Mesenchymal stem cell (in vitro differentiated cells and primary cell): ENCODE results near the gene PZP.
"Not testable (repeated sequence)": the region's sequence is repeated elsewhere in the genome, so short reads cannot be mapped to it uniquely, and the experiment has no call there.

ENCODE experiments used
- DNase-seq: peaks from one replicate; pipeline ENCODE4 v3.0.0-alpha.2; 2013
- H2AFZ ChIP-seq: one replicate; pipeline ENCODE4 v1.6.1; 2013; ENCODE audit warnings: low read depth, mild to moderate bottlenecking, control low read depth, inconsistent platforms, low read length, moderate library complexity
- H2AK5ac ChIP-seq: 2 replicates; pipeline ENCODE4 v1.6.1; 2013; ENCODE audit warnings: low read length, moderate library complexity, mild to moderate bottlenecking, inconsistent platforms; ENCODE audit not compliant: severe bottlenecking
- H2BK120ac ChIP-seq: one replicate; pipeline ENCODE4 v1.6.1; 2013; ENCODE audit warnings: low read depth, mild to moderate bottlenecking, inconsistent platforms, low read length, moderate library complexity
- H2BK12ac ChIP-seq, 2 experiments: one replicate each; pipeline ENCODE4 v1.6.1; 2013; ENCODE audit warnings: inconsistent platforms in 2 of 2, low read length in 2 of 2, mild to moderate bottlenecking in 2 of 2, moderate library complexity in 2 of 2, control low read depth in 1 of 2
- H2BK15ac ChIP-seq: one replicate; pipeline ENCODE4 v1.6.1; 2013; ENCODE audit warnings: mild to moderate bottlenecking, low read depth, inconsistent platforms; ENCODE audit not compliant: poor library complexity, severe bottlenecking
- H2BK5ac ChIP-seq: 2 replicates; pipeline ENCODE4 v1.6.1; 2013; ENCODE audit warnings: low read depth, mild to moderate bottlenecking, low read length, control low read depth, inconsistent platforms; ENCODE audit not compliant: poor library complexity, severe bottlenecking
- H3K14ac ChIP-seq, 2 experiments: one replicate each; pipeline ENCODE4 v1.6.1; 2013; ENCODE audit warnings: inconsistent platforms in 2 of 2, low read length in 2 of 2, control low read depth in 1 of 2, mild to moderate bottlenecking in 1 of 2, moderate library complexity in 1 of 2
- H3K18ac ChIP-seq, 2 experiments: one replicate each; pipeline ENCODE4 v1.6.1; 2013; ENCODE audit warnings: inconsistent platforms in 2 of 2, low read length in 2 of 2, control low read depth in 1 of 2, low read depth in 1 of 2, mild to moderate bottlenecking in 1 of 2
- H3K23ac ChIP-seq, 2 experiments: one replicate each; pipeline ENCODE4 v1.6.1; 2013; ENCODE audit warnings: inconsistent platforms in 2 of 2, low read length in 2 of 2, mild to moderate bottlenecking in 2 of 2, moderate library complexity in 2 of 2, control low read depth in 1 of 2
- H3K27ac ChIP-seq: 2 replicates; pipeline ENCODE4 v1.5.1; 2013; ENCODE audit warnings: mild to moderate bottlenecking, moderate library complexity, low read length, control low read depth, inconsistent platforms; ENCODE audit not compliant: poor library complexity, severe bottlenecking
- H3K27me3 ChIP-seq, 2 experiments: 2 replicates each; pipeline versions ENCODE4 v1.6.1 to v1.7.0; 2013; ENCODE audit warnings: low read length in 2 of 2, mild to moderate bottlenecking in 2 of 2, moderate library complexity in 2 of 2, control low read depth in 1 of 2, inconsistent platforms in 1 of 2; ENCODE audit not compliant: control insufficient read depth in 1 of 2, insufficient read depth in 1 of 2
- H3K36me3 ChIP-seq, 2 experiments: 2 replicates each; pipeline versions ENCODE4 v1.6.1 to v1.7.0; 2013; ENCODE audit warnings: low read length in 2 of 2, control low read depth in 1 of 2, inconsistent platforms in 1 of 2, low read depth in 1 of 2, mild to moderate bottlenecking in 1 of 2; ENCODE audit not compliant: insufficient read depth in 2 of 2, control insufficient read depth in 1 of 2
- H3K4ac ChIP-seq, 2 experiments: one replicate each; pipeline ENCODE4 v1.6.1; 2013; ENCODE audit warnings: inconsistent platforms in 2 of 2, low read length in 2 of 2, mild to moderate bottlenecking in 2 of 2, moderate library complexity in 2 of 2, control low read depth in 1 of 2, low read depth in 1 of 2
- H3K4me1 ChIP-seq: 2 replicates; pipeline ENCODE4 v1.6.1; 2013; ENCODE audit warnings: low read depth, low read length, control low read depth; ENCODE audit not compliant: control insufficient read depth, insufficient read depth
- H3K4me2 ChIP-seq: 2 replicates; pipeline ENCODE4 v1.6.1; 2013; ENCODE audit warnings: low read length, mild to moderate bottlenecking, inconsistent platforms; ENCODE audit not compliant: poor library complexity, severe bottlenecking
- H3K4me3 ChIP-seq, 2 experiments: 2 replicates each; pipeline versions ENCODE4 v1.5.1 to v1.7.0; 2013; ENCODE audit warnings: low read length in 2 of 2, mild to moderate bottlenecking in 2 of 2, control low read depth in 1 of 2, low read depth in 1 of 2; ENCODE audit not compliant: insufficient read depth in 1 of 2
- H3K79me1 ChIP-seq: replicated peaks from 2 replicates; pipeline ENCODE4 v1.6.1; 2013; ENCODE audit warnings: mild to moderate bottlenecking, control low read depth, low read length, inconsistent platforms; ENCODE audit not compliant: poor library complexity, severe bottlenecking
- H3K9ac ChIP-seq: 2 replicates; pipeline ENCODE4 v1.7.0; 2013; ENCODE audit warnings: mild to moderate bottlenecking, low read length, moderate library complexity
- H3K9me3 ChIP-seq: 2 replicates; pipeline ENCODE4 v1.7.0; 2013; ENCODE audit warnings: mild to moderate bottlenecking, low read length; ENCODE audit not compliant: control insufficient read depth
- H4K8ac ChIP-seq: one replicate; pipeline ENCODE4 v1.6.1; 2013; ENCODE audit warnings: inconsistent platforms, mild to moderate bottlenecking, low read length, moderate library complexity
- H4K91ac ChIP-seq: one replicate; pipeline ENCODE4 v1.6.1; 2013; ENCODE audit warnings: mild to moderate bottlenecking, low read length, inconsistent platforms
- WGBS: methylation state at CpG from one replicate; pipeline ENCODE4 v1.1.7; 2013; ENCODE audit warnings: mixed read lengths; 5-methylcytosine and 5-hydroxymethylcytosine counted together

PZP gene

GRCh38 chr12:9139588-9140290, 68.5 kb downstream of the PZP start:
- not testable (repeated sequence) for H3K23ac ChIP-seq, H3K27me3 ChIP-seq, H2AK5ac ChIP-seq, H4K91ac ChIP-seq, H3K4me1 ChIP-seq, H3K14ac ChIP-seq, H3K4me2 ChIP-seq, H3K18ac ChIP-seq, H4K8ac ChIP-seq, H3K27ac ChIP-seq, H2BK120ac ChIP-seq, H3K36me3 ChIP-seq, H2BK15ac ChIP-seq, H3K79me1 ChIP-seq, H2BK5ac ChIP-seq, H2AFZ ChIP-seq, H3K4me3 ChIP-seq, H3K9ac ChIP-seq, H3K4ac ChIP-seq, H2BK12ac ChIP-seq, DNase-seq
- H3K9me3 ChIP-seq = peaks cover 18% of the 10 kb centered on the region
- WGBS = 20% methylated on average over 2 of the region's 2 CpGs

- WGBS = 92% methylated on average over 4 of the region's 5 CpGs
- DNase-seq = no peak
- H4K8ac ChIP-seq = no peak overlapping the region
- H3K27me3 ChIP-seq = no peaks in the 10 kb centered on the region
- no peaks in the 10 kb centered on the region for H3K79me1 ChIP-seq
- H3K4ac ChIP-seq = no peak overlapping the region
- no peak overlapping the region for H2BK120ac ChIP-seq
- H4K91ac ChIP-seq = no peak overlapping the region
- H3K23ac ChIP-seq = no peak overlapping the region
- H2BK15ac ChIP-seq = no peak overlapping the region
- H2AFZ ChIP-seq = no peak overlapping the region
- H2BK12ac ChIP-seq = no peak overlapping the region
- no peaks in the 10 kb centered on the region for H3K36me3 ChIP-seq
- H3K9me3 ChIP-seq = peaks cover 4% of the 10 kb centered on the region
- H3K4me2 ChIP-seq = no peak overlapping the region
- H3K4me1 ChIP-seq = no peaks in the 10 kb centered on the region
- no peak overlapping the region for H2BK5ac ChIP-seq
- no peak overlapping the region for H3K14ac ChIP-seq
- H2AK5ac ChIP-seq = no peak overlapping the region
- no peak overlapping the region for H3K27ac ChIP-seq
- no peak overlapping the region for H3K9ac ChIP-seq
- no peak overlapping the region for H3K4me3 ChIP-seq
- no peak overlapping the region for H3K18ac ChIP-seq
Measured at GRCh38 chr12:9135903-9136310, 72.3 kb downstream of the PZP start.

- Histone ChIP-seq H3K4me3 (no peak overlapping the region), H4K8ac (no peak overlapping the region), H2AK5ac (no peak overlapping the region), H2BK5ac (no peak overlapping the region), H3K14ac (no peak overlapping the region), H2BK12ac (no peak overlapping the region), H3K36me3 (no peaks in the 10 kb centered on the region), H3K4ac (no peak overlapping the region), H3K18ac (no peak overlapping the region), H3K9ac (no peak overlapping the region), H3K4me1 (no peaks in the 10 kb centered on the region), H2BK15ac (no peak overlapping the region), H3K4me2 (no peak overlapping the region), H3K27ac (no peak overlapping the region), H4K91ac (no peak overlapping the region), H3K27me3 (no peaks in the 10 kb centered on the region), H2BK120ac (no peak overlapping the region), H3K79me1 (no peaks in the 10 kb centered on the region), H3K23ac (no peak overlapping the region), H3K9me3 (peaks cover 6% of the 10 kb centered on the region), H2AFZ (no peak overlapping the region)
- no peak for DNase-seq
- 82% methylated on average over 16 of the region's 16 CpGs for WGBS
Measured at GRCh38 chr12:9134981-9135628, 73.1 kb downstream of the PZP start.

GRCh38 chr12:9133216-9133916, 74.8 kb downstream of the PZP start:
- Histone ChIP-seq H3K27me3 (no peaks in the 10 kb centered on the region), H2BK15ac (no peak overlapping the region), H3K4me1 (no peaks in the 10 kb centered on the region), H2AK5ac (no peak overlapping the region), H3K4ac (no peak overlapping the region), H3K36me3 (no peaks in the 10 kb centered on the region), H2BK5ac (no peak overlapping the region), H2AFZ (no peak overlapping the region), H3K9ac (no peak overlapping the region), H3K18ac (no peak overlapping the region), H3K4me2 (no peak overlapping the region), H3K23ac (no peak overlapping the region), H3K79me1 (no peaks in the 10 kb centered on the region), H3K9me3 (peaks cover 7% of the 10 kb centered on the region), H2BK12ac (no peak overlapping the region), H3K14ac (no peak overlapping the region), H4K91ac (no peak overlapping the region), H2BK120ac (no peak overlapping the region), H3K27ac (no peak overlapping the region), H3K4me3 (no peak overlapping the region), H4K8ac (no peak overlapping the region)
- WGBS = no CpG with 5 or more reads among the region's 1 CpG
- DNase-seq = no peak
